ENCODE measurements around the gene PAH. TPM values are rescaled to one million over a fixed set of nuclear protein-coding genes. Genes with fewer than 3 reads are reported as not detected.

PAH gene
- total and polyA plus RNA-seq, 2 of the 4 experiments (the other 2 are of a cell fraction) = not detected

GRCh38 chr12:102964872-102965271 is 47.8 kb upstream of the PAH start:
- Histone ChIP-seq H3K36me3 (ENCODE audit: control insufficient read depth, insufficient read depth, low read length) (no peaks in the 10 kb centered on the region), H3K27ac (ENCODE audit: insufficient read depth, low read length) (no peak overlapping the region), H2AK9ac (replicated peaks; ENCODE audit: low read depth, low read length, poor library complexity) (no peak overlapping the region), H3K9me3 (ENCODE audit: control insufficient read depth, insufficient read depth, low read length) (no peaks in the 10 kb centered on the region), H3K4me3 (ENCODE audit: insufficient read depth, low read depth, low read length) (no peak overlapping the region), H3K18ac (ENCODE audit: low read depth, low read length) (no peak overlapping the region), H3K4ac (ENCODE audit: low read depth, low read length) (no peak overlapping the region), H3K23ac (ENCODE audit: low read depth, low read length) (no peak overlapping the region), H3K79me1 (ENCODE audit: low read depth in 1 of 2, low read length in 2 of 2) (no peaks in the 10 kb centered on the region), H2BK15ac (ENCODE audit: low read depth, low read length) (no peak overlapping the region), H2AFZ (replicated peaks; ENCODE audit: low read length, poor library complexity) (no peak overlapping the region), H3K4me1 (ENCODE audit: control insufficient read depth, insufficient read depth, low read length) (no peaks in the 10 kb centered on the region), H4K5ac (ENCODE audit: low read depth, low read length) (no peak overlapping the region), H3K14ac (replicated peaks; ENCODE audit: low read depth, low read length) (no peak overlapping the region), H4K8ac (ENCODE audit: low read depth in 2 of 2, low read length in 2 of 2) (no peak overlapping the region), H2BK20ac (ENCODE audit: low read depth, low read length) (no peak overlapping the region), H3K4me2 (ENCODE audit: low read depth, low read length) (no peak overlapping the region), H3K56ac (ENCODE audit: extremely low read depth, insufficient read depth, low read length) (no peak overlapping the region), H3K27me3 (ENCODE audit: control insufficient read depth, insufficient read depth, low read length) (peaks cover 24% of the 10 kb centered on the region), H2BK120ac (ENCODE audit: low read depth, low read length) (no peak overlapping the region), H3K9me1 (ENCODE audit: insufficient read depth, low read length) (no peaks in the 10 kb centered on the region), H3K9ac (ENCODE audit: low read depth, low read length) (no peak overlapping the region), H4K20me1 (ENCODE audit: insufficient read depth, low read length) (no peaks in the 10 kb centered on the region), H4K91ac (ENCODE audit: insufficient read depth, low read depth, low read length) (no peak overlapping the region), H2AK5ac (ENCODE audit: low read depth, low read length) (no peak overlapping the region), H2BK5ac (ENCODE audit: low read depth, low read length, poor library complexity, severe bottlenecking) (no peak overlapping the region)
- WGBS, 2 experiments (ENCODE audit: extremely low coverage in 2 of 2, insufficient read length in 1 of 2) = 1% methylated on average over 12 of the region's 21 CpGs; no CpG with 5 or more reads in 1 of the 2 experiments
- dilution Hi-C loops (cut with HindIII; ENCODE audit: low sequenced_read_pairs, unreplicated experiment) (no loop called here), in situ Hi-C loops (cut with MboI; ENCODE audit: low sequenced_read_pairs) (no loop called here), intact Hi-C loops (cut with micrococcal nuclease) (no loop called here)
- DNase-seq (no peak), ATAC-seq (ENCODE audit: low read depth) (no peak)
- CTCF ChIA-PET = no interaction called here
- no peak for TF ChIP-seq POLR2A (IDR thresholded peaks at IDR 0.05; ENCODE audit: low read depth, low read length)
- TF ChIP-seq MXI1 (IDR thresholded peaks at IDR 0.05; ENCODE audit: borderline replicate concordance, low read depth, low read length) = no peak
- TF ChIP-seq RFX5 (IDR thresholded peaks at IDR 0.05; ENCODE audit: low read depth, low read length) = no peak
- no peak for TF ChIP-seq CHD1 (IDR thresholded peaks at IDR 0.05; ENCODE audit: low read depth, low read length)
- no peak for TF ChIP-seq RAD21 (IDR thresholded peaks at IDR 0.05; ENCODE audit: low read length)
- no peak for TF ChIP-seq MAZ (IDR thresholded peaks at IDR 0.05; ENCODE audit: borderline replicate concordance, low read depth, low read length)
- TF ChIP-seq MAFK (IDR thresholded peaks at IDR 0.05; ENCODE audit: low read depth, low read length) = no peak
- TF ChIP-seq, protein P1, sequence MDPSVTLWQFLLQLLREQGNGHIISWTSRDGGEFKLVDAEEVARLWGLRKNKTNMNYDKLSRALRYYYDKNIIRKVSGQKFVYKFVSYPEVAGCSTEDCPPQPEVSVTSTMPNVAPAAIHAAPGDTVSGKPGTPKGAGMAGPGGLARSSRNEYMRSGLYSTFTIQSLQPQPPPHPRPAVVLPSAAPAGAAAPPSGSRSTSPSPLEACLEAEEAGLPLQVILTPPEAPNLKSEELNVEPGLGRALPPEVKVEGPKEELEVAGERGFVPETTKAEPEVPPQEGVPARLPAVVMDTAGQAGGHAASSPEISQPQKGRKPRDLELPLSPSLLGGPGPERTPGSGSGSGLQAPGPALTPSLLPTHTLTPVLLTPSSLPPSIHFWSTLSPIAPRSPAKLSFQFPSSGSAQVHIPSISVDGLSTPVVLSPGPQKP (IDR thresholded peaks at IDR 0.05; ENCODE audit: borderline replicate concordance, low read depth, low read length) = no peak
- no peak for TF ChIP-seq NFE2L2 (IDR thresholded peaks at IDR 0.05; ENCODE audit: low read depth, low read length)
- TF ChIP-seq CEBPB (IDR thresholded peaks at IDR 0.05; ENCODE audit: low read depth, low read length) = no peak
- no peak for TF ChIP-seq FOS (IDR thresholded peaks at IDR 0.05; ENCODE audit: low read depth, low read length)
- TF ChIP-seq BHLHE40 (IDR thresholded peaks at IDR 0.05; ENCODE audit: low read depth, low read length) = no peak
- no TSS peak for BruUV-seq (replicated peaks)
- POLR2A ChIA-PET (ENCODE audit: unreplicated experiment) = no interaction called here

Measured in IMR-90 (cell line).